ENCODE measurements around the gene CBR4. TPM values are rescaled to one million over a fixed set of nuclear protein-coding genes. Genes with fewer than 3 reads are reported as not detected.
"Not testable (repeated sequence)": the region's sequence is repeated elsewhere in the genome, so short reads cannot be mapped to it uniquely, and the experiment has no call there.

Gene CBR4
- total RNA-seq, 2 donors from 2014 or later = 11.6 to 13.1 TPM

DNA sequence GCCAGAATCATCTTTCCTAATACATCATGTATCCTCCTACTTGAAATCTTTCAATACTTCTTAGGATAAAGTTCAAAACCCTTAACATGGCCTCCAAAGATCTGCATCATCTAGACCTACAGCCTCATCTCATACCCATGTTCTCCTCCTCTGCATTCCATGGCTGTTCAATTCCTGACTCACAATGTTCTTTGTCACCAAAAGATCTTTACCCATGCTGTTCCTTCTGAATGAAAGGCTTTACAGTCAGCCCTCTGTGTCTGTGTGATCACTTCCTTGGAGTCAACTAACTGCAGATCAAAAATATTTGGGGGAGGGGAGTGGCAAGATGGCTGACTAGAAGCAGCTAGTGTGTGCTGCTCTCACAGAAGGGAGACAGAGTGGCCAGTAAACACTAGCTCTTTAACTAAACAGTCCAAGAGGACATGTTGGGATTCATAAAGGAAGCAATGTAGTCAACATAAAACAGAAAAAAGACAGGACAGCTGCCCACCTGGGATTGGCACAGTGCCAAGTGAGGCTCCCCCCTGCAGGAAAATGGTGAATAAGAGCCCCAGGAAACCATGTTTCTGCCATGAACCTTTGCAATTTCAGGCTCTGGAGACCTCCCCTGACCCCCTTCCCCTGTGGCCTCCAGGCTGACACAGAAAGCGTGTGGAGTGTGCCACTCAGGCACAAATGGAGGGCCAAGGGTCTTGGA, 31.9 kb downstream of the CBR4 start:
- Histone ChIP-seq H3K36me3 (peaks cover 16% of the 10 kb centered on the region), H3K4me1 (ENCODE audit: control insufficient read depth in 1 of 2, low read depth in 2 of 2) (no peaks in the 10 kb centered on the region), H3K27me3 (replicated peaks; ENCODE audit: insufficient read depth) (no peaks in the 10 kb centered on the region), H3K27ac (no peak overlapping the region), H3K4me3 (no peak overlapping the region), H3K9me3 (peaks cover 23% of the 10 kb centered on the region)
- TF ChIP-seq CTCF (IDR thresholded peaks at IDR 0.05) = no peak
- no peak for ATAC-seq (ENCODE audit: insufficient number of reproducible peaks, low FRiP score, low read depth)
- DNase-seq (ENCODE audit: low spot score) = no peak

DNA sequence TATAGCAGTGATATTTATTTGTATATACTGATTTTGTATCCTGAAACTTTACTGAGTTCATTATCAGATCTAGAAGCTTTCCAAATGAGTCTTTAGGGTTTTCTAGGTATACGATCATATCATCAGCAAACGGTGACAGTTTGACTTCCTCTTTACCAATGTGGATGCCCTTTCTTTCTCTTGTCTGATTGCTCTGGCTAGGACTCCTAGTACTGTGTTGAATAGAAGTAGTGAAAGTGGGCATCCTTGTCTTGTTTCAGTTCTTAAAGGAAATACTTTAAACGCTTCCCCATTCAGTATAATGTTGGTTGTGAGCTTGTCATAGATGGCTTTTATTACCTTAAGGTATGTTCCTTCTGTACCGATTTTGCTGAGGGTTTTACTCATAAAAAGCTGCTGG, 37.5 kb downstream of the CBR4 start:
- no peak for ATAC-seq (ENCODE audit: insufficient number of reproducible peaks, low FRiP score, low read depth)
- peaks cover 10% of the 10 kb centered on the region for H3K36me3 ChIP-seq
- H3K4me3 ChIP-seq = no peak overlapping the region
- H3K27ac ChIP-seq = no peak overlapping the region
- no peak for DNase-seq (ENCODE audit: low spot score)
- peaks cover 18% of the 10 kb centered on the region for H3K9me3 ChIP-seq
- no peaks in the 10 kb centered on the region for H3K4me1 ChIP-seq (ENCODE audit: control insufficient read depth in 1 of 2, low read depth in 2 of 2)
- no peaks in the 10 kb centered on the region for H3K27me3 ChIP-seq (replicated peaks; ENCODE audit: insufficient read depth)
- TF ChIP-seq CTCF (IDR thresholded peaks at IDR 0.05) = no peak

DNA sequence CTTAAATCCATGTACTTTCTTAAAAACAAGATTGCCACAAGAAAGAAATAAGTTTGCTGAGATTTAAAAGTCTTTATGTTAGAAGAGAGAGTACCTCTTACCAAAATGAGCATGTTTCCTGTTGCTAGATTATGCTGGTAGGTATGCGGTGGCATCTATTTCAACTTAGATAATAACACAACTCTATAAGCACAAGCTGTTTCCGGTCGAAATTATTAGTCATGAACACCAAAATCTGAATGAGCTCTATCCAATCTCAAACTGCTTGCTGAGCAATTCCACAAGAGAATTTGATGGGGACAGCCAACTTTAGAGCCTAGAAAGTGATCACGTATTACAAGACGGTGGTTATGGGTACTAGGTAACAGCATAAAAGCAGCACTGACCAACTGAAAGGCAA, 49.3 kb downstream of the CBR4 start:
- no peak for TF ChIP-seq CTCF (IDR thresholded peaks at IDR 0.05)
- Histone ChIP-seq H3K4me1 (ENCODE audit: control insufficient read depth in 1 of 2, low read depth in 2 of 2) (no peaks in the 10 kb centered on the region), H3K27ac (no peak overlapping the region), H3K27me3 (replicated peaks; ENCODE audit: insufficient read depth) (no peaks in the 10 kb centered on the region), H3K36me3 (no peaks in the 10 kb centered on the region), H3K4me3 (no peak overlapping the region), H3K9me3 (no peaks in the 10 kb centered on the region)
- no peak for DNase-seq (ENCODE audit: low spot score)
- ATAC-seq (ENCODE audit: insufficient number of reproducible peaks, low FRiP score, low read depth) = no peak

GRCh38 chr4:168955674-168956073, 54.4 kb downstream of the CBR4 start:
- Histone ChIP-seq H3K9me3 (no peaks in the 10 kb centered on the region), H3K36me3 (no peaks in the 10 kb centered on the region), H3K4me1 (ENCODE audit: control insufficient read depth in 1 of 2, low read depth in 2 of 2) (no peaks in the 10 kb centered on the region), H3K27ac (no peak overlapping the region), H3K27me3 (replicated peaks; ENCODE audit: insufficient read depth) (no peaks in the 10 kb centered on the region), H3K4me3 (no peak overlapping the region)
- ATAC-seq (ENCODE audit: insufficient number of reproducible peaks, low FRiP score, low read depth) (no peak), DNase-seq (ENCODE audit: low spot score) (no peak)
- TF ChIP-seq CTCF (IDR thresholded peaks at IDR 0.05) = no peak

GRCh38 chr4:168952821-168953246, 57.2 kb downstream of the CBR4 start:
- not testable (repeated sequence) for H3K27ac ChIP-seq; DNase-seq (ENCODE audit: low spot score); H3K4me3 ChIP-seq; ATAC-seq (ENCODE audit: insufficient number of reproducible peaks, low FRiP score, low read depth); H3K4me1 ChIP-seq (ENCODE audit: control insufficient read depth in 1 of 2, low read depth in 2 of 2); H3K9me3 ChIP-seq; H3K27me3 ChIP-seq (replicated peaks; ENCODE audit: insufficient read depth); H3K36me3 ChIP-seq

DNA sequence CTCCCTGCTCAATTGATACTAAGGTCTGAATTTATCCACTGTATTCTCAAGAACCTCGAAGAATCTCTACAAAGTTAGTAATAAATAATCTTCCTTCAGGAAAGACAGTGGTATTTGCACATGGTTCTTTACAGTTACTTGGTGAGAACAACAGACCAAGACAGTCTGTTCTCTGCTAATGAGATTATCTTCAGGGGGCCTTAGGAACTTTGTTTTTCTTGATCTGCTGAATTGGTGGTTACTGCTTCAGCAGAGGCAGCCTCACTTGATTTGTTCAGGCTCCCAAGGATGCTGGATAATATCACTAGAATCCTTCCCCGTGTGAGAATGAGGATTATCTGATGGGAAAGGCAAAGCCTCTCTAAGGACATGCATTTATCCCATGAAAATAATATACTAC, 64.8 kb downstream of the CBR4 start:
- Histone ChIP-seq H3K27me3 (replicated peaks; ENCODE audit: insufficient read depth) (no peaks in the 10 kb centered on the region), H3K4me1 (ENCODE audit: control insufficient read depth in 1 of 2, low read depth in 2 of 2) (no peaks in the 10 kb centered on the region), H3K36me3 (no peaks in the 10 kb centered on the region), H3K4me3 (no peak overlapping the region), H3K27ac (no peak overlapping the region), H3K9me3 (no peaks in the 10 kb centered on the region)
- ATAC-seq (ENCODE audit: insufficient number of reproducible peaks, low FRiP score, low read depth) = no peak
- TF ChIP-seq CTCF (IDR thresholded peaks at IDR 0.05) = no peak
- DNase-seq (ENCODE audit: low spot score) = no peak
